Vagina (tissue), 2 donors: ENCODE results near the gene PHLDA2.

ENCODE experiments used
- POLR2A ChIP-seq, 2 donors: fragments of 450-650 bp; IDR thresholded peaks; one replicate each; pipeline ENCODE4 v1.6.1; 2017; ENCODE audit warnings: antibody characterized with exemption in 2 of 2, mild to moderate bottlenecking in 2 of 2, moderate library complexity in 2 of 2
- TF ChIP-seq, protein P1 (sequence below), 3 experiments: fragments of 450-650 bp in 2 of 3; fragments of 200-600 bp in 1 of 3; sonication (generic) in 1 of 3; IDR thresholded peaks; one replicate each; pipeline ENCODE4 v1.5.1; 2017 to 2019; ENCODE audit warnings: antibody characterized with exemption in 3 of 3, mild to moderate bottlenecking in 2 of 3, moderate library complexity in 2 of 3

DNA sequence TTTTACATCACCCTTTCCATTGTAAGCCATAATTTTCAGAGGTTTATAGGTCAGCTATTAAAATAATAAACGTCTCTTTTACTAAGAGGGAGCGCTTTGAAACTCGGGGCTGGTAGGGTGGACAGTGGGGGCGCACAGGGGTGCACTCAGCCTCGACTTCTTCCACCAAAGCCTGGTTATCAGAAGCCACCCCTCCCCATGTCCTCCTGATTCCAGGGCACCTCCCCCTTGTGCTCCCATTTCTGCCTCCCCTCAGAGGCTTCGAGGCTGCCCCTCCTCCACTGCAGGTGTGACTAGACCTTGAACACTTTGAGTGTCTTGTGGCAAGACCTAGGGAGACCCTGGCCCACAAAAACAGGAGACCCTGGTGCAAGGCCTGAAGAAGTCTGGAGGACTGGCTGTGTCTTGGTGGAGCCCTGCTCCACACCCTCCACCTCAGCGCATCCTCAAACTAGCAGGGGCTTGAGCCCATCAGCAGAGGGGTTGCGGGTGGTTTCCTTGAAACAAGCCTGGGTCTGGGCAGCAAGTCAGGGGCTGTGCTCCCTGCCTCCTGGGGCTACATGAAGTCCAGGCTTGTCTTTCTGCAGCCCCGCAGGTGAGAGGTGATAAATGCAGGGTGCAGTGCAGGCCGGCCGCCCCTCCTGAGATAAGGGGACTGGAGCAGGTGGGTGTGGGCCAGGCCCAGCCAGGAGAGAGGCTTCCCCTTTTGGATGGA, 46.7 kb downstream of the PHLDA2 start:
- TF ChIP-seq, protein P1, sequence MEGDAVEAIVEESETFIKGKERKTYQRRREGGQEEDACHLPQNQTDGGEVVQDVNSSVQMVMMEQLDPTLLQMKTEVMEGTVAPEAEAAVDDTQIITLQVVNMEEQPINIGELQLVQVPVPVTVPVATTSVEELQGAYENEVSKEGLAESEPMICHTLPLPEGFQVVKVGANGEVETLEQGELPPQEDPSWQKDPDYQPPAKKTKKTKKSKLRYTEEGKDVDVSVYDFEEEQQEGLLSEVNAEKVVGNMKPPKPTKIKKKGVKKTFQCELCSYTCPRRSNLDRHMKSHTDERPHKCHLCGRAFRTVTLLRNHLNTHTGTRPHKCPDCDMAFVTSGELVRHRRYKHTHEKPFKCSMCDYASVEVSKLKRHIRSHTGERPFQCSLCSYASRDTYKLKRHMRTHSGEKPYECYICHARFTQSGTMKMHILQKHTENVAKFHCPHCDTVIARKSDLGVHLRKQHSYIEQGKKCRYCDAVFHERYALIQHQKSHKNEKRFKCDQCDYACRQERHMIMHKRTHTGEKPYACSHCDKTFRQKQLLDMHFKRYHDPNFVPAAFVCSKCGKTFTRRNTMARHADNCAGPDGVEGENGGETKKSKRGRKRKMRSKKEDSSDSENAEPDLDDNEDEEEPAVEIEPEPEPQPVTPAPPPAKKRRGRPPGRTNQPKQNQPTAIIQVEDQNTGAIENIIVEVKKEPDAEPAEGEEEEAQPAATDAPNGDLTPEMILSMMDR (IDR thresholded peaks at IDR 0.05): no peak
- no peak for TF ChIP-seq POLR2A (IDR thresholded peaks at IDR 0.05)
